ENCODE results near the gene KIFC3. TPM values are rescaled to one million over a fixed set of nuclear protein-coding genes. Genes with fewer than 3 reads are reported as not detected.
"Not testable (repeated sequence)": the region's sequence is repeated elsewhere in the genome, so short reads cannot be mapped to it uniquely, and the experiment has no call there.

KIFC3 gene
- total RNA-seq, 1 experiment from 2014 or later = 40.9 TPM

DNA sequence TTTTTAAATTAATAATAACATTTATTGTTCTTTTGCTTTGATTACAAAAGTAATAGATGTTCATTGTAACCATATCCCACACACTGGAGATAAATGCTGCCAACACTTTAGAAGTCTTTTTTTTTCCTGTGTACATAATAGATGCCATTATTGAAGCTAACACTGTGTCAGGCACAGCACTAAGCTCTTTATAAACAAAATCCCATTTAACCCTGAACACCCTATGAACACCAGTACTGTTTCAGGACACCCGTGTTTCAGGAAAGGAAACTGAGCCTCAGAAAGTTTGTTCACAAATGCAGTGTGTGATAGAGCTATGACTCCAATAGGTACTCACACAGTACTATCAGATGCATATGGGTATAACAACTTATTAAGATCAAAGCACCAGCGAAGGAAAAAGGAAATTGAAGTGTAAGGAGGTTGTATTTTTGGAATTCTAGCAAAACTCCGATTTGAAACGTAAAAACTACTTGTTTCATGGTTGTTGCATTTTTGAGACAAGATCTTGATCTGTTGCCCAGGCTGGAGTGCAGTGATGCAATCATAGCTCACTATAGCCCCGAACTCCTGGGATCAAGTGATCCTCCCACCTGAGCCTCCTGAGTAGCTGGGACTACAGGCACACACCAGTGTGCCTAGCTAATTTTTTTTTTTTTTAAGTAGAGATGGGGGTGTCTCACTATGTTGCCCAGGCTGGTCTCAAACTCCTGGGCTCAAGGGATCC lies 2.0 kb upstream of the KIFC3 start:
- DNase-seq (ENCODE audit: low read depth) = no peak

DNA sequence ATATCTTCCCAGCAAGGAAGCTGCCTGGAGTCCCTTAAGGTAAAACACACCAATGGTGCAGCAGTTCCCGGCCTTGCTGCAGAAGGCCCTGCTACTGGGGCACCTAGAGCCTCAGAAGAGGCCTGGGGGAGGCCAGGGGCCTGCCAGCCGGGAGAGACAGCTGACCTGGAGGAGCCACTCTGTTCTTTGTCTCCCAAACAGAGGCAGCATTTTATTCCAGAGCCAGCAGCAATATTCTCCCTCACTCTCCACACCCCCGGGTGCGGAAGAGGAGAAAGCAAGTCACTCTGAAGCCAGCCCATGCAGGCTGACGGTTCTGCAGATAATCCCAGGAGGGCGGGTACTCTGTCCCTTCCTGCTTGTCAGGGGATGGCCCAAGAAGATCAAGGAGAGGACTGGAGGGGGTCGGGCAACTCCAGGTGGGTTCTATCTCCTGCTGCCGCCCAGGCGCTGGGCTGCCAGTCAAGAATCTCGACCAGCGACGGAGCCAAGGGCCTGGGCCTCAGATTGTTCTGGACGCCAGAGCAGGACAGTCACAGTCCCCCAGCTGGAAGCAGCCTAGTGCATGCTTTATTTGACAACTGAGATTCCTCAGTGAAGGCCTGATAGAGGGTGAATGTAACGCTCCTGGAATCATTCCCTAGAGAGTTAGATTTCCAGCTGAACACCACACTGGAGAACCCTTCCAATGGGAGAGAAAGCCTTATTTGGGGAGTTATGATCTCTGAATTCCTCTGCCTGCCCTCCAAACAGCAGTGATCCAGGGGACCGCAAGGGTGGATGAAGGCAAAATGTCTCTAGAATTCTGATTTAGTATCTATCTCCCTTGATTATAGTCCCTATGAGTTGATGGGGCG lies 1.1 kb upstream of the KIFC3 start:
- no peak for DNase-seq (ENCODE audit: low read depth)

DNA sequence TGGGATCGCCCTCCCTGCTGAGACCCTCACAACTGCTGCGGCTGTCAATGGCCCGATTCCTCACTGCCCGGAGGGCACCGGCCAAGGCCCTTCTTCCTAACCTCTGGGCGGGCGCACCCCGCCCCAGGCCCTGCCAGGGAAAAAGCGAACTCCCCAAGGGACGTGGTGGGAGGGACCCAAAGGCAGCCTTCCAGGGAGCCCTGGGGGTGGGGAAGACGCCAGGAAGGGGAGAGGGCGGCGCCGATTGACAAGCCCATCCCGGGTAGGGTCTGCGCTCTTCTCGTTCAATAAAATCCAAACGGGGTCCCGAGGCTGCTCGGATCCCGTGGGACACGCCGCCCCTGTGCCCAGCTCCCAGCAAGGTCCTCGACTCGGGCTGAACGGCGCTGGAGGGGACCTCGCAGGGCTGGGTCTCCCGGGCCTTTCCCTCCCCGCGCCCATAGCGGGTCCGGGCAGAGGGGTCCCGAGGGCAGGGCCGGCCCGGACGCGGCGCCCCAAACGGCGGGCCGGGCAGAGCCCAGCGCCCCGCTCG lies 416 bp downstream of the KIFC3 start:
- DNase-seq (ENCODE audit: low read depth) = peak; percentile 45

DNA sequence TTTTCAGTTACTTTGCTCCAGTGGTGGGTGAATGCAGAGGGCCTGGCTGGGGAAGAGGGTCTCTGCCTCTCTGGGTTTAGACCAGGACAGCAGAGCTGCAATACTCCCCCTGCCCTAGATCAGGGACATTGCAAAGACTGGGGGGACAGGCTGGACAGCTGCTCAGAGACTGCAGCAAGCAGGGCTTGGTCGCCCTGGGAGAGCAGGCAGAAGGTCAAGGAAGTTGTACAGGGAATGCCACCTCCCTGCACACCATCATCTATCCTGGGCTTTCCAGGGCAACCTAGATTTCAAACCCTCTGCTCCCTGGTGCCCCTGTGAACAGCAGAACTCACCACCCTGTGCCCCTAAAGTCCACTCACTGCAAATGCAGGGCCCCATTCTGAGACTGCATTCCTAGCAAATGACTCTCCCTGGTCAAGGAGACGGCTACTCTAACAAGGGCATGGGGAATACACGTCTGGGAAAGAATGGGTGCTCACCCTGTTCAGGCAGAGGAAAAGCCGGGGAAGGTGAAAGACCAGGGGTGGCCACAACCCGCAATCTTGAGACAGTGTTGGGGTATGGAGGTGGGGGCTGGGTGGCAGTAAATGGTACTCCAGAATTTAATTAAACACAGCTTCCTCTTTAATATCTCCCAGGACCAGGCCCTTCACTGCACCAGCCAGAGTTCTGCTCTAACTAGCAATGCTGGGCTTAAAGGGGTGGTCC lies 1.0 kb downstream of the KIFC3 start:
- peak; percentile 64 for DNase-seq (ENCODE audit: low read depth)

DNA sequence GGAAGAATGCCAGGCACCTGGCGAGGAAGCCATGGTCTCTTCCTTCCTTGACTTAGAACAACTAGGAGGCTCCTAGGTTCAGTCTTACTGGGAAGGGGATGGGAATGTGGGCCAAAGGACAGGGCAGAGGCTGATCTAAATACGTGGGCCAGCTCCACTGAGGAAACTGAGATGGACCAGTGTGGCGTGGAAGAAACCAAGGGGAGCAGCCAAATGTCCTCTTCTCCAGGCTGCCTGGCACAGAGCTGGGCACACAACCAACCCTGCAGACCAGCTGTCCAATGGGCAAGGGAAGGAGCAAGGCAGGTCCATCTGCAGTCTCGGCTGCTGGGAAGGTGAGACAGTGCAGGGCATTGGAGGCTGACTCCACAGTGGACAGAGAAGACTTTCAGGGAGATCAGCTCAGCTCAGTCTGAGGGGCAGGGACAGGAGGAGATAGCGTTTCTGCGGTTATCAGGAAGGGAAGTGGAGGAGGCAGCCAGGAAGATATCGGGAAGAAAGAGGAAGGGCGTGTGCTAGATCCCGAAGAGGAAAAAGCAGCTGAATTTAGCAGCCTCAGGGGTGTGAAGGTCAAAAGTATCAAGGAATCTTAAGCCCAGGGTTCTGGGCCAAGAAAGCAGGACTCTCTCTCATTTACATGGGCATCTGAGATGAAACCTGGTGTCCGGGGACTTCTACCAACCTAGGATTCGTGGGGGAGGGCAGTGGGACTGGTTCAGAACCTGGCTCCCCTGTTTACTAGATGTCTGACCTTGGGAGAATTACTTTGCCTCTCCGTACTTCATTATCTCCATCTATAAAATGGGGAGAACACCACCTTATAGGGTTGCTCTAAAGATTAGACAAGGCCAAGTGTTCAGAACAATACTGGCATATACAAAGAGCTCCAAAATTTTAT lies 1.8 kb downstream of the KIFC3 start:
- DNase-seq (ENCODE audit: low read depth) = no peak

DNA sequence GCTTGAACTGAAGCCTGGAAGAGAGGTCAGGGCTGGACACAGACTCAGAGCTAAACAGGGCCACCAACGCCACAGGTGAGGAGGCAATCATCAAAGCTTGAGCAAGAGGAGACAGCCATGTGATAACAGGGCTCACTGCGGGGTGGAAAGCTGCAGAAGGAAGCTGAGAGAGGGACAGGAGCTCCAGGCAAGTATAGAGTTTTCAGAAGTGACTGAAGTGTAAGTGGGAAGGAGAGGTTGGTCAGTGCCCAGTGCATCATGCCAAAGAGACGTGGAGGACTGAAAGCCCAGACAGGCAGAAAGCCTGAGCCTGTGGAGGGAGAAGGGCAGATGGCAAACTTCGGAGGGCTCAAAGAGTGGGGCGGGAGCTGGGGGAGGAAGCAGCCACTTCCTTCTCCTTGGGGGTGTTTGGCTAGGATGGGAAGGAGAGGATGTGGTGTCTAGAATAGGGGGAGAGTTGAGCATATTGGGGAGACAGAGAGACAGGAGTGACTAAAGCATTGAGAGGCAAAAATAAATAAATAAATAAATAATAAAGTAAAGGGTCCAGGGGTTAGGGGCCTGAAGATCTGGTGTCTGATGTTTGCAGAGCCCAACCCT lies 2.6 kb downstream of the KIFC3 start:
- DNase-seq (ENCODE audit: low read depth) = no peak

- DNase-seq (ENCODE audit: low read depth) = no peak
Observed at GRCh38 chr16:57798953-57799599, 3.2 kb downstream of the KIFC3 start.

- DNase-seq (ENCODE audit: low read depth) = no peak
Observed at GRCh38 chr16:57798267-57798810, 4.0 kb downstream of the KIFC3 start.

DNA sequence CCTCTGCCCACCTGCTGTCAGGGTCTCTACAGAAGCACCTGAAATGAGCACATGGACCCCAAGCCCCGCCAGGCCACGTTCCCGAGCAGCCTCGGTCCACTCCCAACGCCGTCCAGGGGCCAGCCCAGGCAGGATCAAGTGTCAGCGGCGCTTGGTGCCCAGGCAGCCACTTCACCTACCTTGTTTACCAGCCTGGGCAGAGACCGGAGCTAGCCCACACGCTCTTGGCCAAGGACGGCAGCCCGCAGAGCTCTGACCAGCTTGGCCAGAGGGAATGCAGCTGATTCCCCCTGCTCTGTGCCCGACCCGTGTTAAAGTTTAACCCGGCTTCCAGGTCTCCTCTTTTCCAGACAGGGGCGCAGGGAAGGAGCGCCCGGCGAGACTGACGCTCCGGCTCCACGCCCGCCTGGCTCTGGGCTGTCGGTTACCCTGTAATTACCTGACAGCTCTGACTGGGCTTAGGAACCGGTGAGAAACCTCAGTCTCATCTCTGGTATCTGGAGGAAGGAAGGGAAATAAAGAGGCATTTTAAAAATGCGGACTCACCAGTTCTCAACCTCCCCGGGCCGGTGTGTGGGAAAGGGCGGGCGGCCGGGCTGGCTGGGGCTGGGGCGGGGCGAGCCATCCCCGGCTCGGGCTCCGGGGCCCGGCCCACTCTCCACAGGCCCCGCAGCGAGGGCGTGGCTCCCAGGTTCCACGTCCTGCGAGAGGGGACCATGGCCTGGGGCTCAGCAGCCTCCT lies 4.6 kb downstream of the KIFC3 start:
- DNase-seq (ENCODE audit: low read depth) = no peak

GRCh38 chr16:57797216-57797525 lies 5.1 kb downstream of the KIFC3 start:
- DNase-seq (ENCODE audit: low read depth) = no peak

DNA sequence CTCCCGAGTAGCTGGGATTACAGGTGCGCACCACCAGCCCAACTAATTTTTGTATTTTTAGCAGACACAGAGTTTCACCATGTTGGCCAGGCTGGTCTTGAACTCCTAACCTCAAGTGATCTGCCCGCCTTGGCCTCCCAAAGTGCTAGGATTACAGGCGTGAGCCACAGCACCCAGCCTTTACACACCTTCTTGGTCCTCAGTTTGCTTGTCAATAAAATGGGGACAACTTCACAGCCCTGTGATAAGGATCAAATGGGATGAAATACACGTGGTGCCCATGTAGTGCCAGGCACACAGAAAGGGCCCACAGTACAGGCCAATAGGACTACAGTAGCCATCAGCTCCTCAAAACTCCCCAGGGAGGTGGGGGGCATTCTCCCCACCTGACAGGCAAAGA lies 6.3 kb downstream of the KIFC3 start:
- DNase-seq (ENCODE audit: low read depth) = not testable (repeated sequence)

DNA sequence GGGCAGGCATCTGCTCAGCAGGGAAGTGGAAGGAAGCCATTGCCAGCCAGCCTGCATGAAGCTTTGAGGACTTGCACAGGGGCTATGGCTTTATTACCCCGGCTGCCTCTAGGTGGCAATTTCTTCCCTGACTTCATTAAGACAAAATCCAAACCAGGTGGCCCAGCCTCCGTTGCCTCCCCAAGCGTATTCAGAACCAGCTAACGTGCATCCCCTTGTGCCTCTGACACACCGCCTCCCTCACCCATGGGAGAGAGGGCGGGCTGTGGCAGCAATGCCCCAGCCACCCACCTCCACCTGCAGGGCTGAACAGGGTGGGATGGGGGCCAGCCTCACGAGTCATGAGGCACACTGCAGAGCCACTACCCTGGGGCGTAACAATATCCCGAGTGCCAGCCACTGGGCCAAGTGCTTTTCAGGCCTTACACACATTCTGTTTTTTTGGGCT lies 6.8 kb downstream of the KIFC3 start:
- peak; percentile 44 for DNase-seq (ENCODE audit: low read depth)

- DNase-seq (ENCODE audit: low read depth) = no peak
Observed at GRCh38 chr16:57794849-57795430, 7.4 kb downstream of the KIFC3 start.

DNA sequence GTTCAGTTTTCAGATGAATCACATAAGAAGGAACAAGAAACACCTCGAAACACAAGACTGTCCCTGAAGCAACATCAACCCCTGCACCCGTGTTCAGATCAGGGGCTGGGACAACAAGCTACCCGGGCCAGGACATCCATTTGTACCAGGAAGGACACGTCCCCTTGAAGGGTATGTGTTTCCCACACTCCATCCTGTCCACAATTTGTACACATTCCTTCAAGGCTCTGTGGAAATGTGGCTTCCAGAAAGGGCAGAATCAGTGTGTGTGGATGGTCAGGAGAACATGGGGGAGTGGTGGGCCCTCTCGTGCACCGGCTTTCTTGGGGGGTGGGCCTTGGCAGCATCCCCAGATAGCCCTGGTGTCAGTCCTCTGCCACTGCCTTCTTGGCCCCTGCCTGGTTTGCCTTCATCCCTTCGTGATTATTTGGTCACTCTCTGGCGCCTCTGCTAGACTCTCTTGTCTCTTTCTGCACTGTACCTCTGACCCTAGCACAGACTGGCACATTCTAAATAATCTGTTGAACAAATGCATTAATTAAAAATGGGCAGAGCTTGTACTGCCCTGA lies 10.3 kb downstream of the KIFC3 start:
- no peak for DNase-seq (ENCODE audit: low read depth)

GRCh38 chr16:57791195-57791892 lies 10.9 kb downstream of the KIFC3 start:
- no peak for DNase-seq (ENCODE audit: low read depth)

DNA sequence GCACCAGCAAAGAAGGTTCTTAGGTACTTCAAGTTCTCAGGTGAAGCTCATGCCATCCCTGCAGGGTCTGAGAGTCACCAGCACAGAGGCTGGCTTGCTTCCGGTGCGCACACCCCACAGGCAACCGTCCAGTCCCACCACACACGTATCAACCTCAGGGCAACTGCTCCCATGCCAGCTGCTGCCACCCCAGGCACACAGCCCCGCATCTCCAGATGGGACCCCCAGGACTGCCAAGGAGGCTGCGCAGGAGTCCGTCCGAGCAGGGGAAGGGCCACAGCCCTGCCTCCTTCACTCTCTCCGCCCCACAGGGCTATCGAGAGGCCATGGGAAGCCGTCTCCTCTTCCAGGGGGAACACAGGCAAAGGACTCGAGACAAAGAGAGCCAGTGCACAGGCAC lies 13.3 kb downstream of the KIFC3 start:
- DNase-seq (ENCODE audit: low read depth) = no peak

DNA sequence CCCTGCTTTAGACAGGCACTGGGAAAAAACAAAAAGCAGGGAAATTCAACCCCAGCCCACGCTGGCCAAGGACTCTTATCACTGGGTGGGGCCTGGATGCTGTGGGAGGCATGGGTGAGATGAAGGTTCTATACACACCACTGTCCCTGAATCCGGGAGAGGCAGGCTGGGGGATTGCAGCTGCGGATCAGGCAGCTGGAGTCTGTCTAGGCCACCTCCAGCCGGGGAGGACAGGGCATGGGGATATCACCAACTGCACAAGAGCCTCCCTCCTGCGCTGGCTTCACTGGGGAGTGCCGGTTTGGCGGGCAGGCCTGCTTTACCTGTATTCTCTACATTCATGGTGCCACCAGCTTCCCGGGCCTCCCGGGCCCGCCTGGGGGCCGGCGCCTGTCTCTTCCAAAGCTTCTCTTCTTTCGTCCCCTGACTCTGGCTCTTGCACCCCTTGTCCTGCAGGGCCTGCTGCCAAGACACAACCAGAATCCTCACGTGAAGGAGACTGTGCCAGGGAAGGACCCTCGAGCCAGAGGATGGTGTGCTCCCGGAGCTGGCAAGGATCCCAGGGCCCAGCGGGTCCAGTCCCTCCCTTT lies 13.9 kb downstream of the KIFC3 start:
- no peak for DNase-seq (ENCODE audit: low read depth)

DNA sequence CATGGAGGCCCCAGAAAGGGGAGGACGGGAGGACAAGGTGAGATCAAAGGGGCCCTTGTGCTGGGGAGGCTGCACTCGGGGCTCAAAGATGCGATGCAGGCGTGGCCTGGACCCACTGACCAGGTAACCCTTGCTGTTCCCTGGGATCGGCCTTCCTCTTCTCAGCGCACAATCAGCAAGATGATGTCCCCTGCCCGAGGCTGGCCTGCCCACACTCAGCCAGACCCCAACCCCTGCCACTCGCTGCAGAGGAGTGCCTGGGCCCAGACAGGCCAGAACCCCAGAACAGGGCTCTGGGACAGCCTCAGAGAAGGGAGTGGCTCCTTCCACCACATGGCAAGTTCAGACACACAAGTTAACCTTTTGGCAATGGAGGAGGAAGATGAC lies 14.8 kb downstream of the KIFC3 start:
- no peak for DNase-seq (ENCODE audit: low read depth)
